GM10266 (cell line): ENCODE results near the gene PMP22.

Experiments used
- DNase-seq: peaks from one replicate; pipeline ENCODE4 v3.0.0; 2012; ENCODE audit errors: extremely low spot score
- TF ChIP-seq, protein P1 (sequence below): IDR thresholded peaks from 2 replicates; pipeline ENCODE4 v1.5.1; 2012; ENCODE audit warnings: mild to moderate bottlenecking, low read depth; ENCODE audit not compliant: control insufficient read depth, insufficient read depth; ENCODE audit errors: missing control alignments

Gene PMP22

DNA sequence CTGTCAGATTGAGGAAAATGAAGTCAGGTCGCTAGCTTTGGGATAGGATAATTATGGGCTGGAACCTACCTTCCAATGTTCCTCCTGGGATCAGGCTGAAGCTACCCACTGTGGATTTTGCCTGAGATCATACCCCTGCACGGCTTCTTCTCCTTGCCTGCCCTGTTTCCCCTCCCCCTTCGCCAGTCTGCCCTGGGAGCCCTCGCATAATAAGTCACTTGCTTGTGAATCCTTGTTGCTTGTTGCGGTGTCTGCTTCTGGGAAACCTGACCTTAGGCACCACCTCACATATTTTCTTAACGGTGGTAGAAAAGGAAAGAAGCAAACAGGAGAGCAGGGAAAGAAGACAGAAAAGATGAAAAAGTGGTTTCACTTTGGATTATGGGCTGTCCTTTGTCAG, 13.3 kb upstream of the PMP22 start:
- DNase-seq: no peak
- TF ChIP-seq, protein P1, sequence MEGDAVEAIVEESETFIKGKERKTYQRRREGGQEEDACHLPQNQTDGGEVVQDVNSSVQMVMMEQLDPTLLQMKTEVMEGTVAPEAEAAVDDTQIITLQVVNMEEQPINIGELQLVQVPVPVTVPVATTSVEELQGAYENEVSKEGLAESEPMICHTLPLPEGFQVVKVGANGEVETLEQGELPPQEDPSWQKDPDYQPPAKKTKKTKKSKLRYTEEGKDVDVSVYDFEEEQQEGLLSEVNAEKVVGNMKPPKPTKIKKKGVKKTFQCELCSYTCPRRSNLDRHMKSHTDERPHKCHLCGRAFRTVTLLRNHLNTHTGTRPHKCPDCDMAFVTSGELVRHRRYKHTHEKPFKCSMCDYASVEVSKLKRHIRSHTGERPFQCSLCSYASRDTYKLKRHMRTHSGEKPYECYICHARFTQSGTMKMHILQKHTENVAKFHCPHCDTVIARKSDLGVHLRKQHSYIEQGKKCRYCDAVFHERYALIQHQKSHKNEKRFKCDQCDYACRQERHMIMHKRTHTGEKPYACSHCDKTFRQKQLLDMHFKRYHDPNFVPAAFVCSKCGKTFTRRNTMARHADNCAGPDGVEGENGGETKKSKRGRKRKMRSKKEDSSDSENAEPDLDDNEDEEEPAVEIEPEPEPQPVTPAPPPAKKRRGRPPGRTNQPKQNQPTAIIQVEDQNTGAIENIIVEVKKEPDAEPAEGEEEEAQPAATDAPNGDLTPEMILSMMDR: no peak

DNA sequence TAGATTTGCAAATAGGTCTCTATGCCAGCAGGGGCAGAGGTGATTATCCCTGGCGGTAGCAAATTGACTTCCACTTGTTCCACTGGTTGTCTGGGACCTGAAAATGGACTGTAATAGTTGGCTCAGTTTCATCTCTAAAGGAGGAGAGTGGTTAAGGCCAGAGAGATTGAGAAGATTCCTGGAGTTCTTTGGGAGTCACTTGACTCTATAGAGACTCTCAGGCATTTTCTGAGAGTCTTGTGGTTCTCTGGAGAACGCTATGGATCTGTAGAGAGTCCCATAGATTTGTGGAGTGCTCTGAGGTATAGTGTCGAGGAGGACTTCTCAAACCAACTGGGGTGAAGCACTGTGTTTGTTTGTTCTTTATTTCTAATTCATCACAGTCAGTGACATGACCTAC, 8.9 kb upstream of the PMP22 start:
- TF ChIP-seq, protein P1: no peak
- no peak for DNase-seq

DNA sequence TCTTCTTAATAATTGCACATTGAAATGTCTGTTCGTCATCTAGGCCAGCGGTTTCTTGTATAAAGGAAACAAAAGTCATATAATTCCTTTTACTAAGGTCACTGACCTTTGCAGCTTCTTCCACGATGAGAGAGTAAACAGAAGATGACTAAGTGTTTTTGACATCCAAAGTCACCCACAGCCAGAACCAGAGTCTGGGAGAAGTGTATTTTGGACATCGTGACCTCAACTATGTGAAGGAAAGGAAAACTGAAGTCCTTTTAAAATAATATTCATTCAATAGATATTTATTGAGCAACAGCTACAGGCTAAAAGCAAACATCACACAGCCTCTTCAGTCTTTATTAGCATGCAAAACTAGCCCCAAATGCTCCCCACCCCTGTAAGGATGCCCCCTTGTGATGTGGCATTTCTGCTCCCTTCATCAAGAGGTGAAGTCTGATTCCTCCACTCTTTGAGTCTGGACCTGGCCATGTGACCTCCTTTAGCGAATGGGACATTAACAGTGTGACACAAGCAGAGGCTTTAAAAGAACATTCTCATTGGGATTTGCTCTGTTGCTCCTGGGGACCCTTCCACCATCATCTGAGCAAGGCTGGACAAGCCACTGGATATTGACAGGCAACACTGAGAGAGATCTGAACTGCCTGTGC, 8.1 kb upstream of the PMP22 start:
- DNase-seq: no peak
- TF ChIP-seq, protein P1: no peak

DNA sequence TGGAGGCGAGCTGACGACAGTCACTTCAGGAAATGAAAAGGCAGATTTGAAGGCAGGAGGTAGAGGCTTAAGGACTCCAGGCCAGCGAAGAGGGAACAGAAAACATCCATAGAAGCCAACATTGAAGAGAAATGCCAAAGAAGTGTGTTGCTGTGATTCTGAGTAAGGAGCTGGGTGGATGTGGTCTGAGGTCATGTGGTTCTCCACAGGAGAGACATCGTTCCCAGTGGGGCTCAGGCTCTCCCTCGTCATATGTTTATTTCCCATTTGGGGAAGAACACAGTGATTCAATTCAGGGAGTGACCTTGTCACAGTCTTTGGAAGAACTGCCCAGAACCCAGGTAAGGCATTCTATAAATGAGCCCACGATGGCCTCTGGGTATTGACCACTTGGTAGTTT, 6.6 kb upstream of the PMP22 start:
- TF ChIP-seq, protein P1: no peak
- DNase-seq: no peak

DNA sequence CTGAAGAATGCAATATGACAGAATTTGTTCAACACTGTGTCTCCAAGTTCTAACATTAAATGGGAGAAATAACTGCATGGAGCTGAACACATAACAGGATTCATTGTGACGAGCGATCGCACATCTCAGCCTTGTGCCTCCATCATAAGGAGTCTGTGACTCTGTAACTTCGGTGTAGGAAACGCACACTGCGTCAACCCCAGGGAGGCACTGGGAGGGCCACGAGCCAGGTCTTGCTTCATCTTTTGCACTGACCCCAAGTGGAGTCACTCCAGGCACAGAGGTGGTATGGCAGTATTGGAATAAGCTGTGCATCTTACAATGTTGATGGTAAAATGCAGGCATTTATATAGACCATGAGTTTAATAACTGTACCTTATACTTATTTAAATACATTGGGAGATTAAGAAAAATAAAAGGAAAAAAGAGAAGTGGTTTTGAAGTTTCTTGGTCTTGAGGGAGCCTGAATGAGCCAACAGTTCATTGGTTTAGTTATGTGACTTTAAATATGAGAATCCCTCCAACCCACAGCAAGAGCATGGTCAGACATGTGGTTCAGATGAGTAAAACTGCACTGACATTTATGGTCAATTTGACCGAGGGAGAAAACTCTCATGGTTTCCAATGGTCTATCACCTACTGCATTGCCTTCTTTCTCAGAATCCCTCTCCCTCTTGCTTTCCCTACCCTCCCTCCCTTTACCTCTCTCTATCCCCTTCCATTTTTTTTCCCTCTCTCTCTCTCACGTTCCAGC, 5.7 kb upstream of the PMP22 start:
- TF ChIP-seq, protein P1: no peak
- DNase-seq: no peak

DNA sequence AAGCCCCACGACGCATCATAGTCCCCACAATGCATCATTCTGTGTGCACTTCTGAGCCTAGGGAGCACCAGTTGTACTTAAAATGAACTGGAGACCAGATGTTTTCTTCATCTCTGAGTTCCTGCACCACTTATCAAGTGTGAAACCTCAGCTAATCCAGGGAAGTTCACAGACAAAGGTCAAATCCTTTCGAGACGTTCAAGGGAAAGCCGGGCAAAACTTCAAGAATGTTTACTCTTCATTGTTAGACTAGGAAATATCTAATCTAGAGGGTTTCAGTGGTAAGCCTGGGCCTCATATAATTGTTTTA, 4.6 kb upstream of the PMP22 start:
- TF ChIP-seq, protein P1: no peak
- no peak for DNase-seq

DNA sequence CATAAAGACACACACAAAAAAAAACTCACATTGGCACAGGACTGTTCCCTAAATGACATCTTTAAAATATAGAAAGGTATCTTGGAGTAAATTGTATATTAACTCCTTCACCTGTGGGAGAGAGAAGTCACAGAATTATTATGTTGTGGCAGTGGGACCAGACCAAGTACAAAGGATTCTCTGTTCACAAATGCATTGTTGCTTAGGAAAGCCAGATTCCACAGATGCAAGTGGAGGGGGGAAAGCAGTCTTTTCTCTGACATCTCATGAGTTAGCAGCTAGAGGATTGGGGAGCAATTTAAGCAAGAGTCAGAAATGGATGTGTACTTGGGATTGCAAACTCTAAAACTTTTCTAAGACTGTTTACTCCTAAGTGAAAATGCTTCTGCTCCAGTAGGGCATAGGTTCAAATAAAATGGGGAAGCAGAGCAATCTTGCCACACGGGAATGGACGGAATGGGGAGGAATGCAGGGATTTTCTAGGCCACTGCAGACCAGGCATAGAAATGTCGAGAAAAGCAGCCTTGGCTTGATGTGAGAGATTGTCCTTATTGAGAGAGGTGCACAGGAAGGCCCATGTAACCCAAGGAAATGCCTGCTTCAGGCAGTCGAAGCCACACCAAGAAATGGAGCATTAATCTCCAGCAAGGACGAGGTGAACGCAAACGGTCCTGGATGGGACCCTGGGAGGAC, 4.1 kb upstream of the PMP22 start:
- TF ChIP-seq, protein P1: no peak
- DNase-seq: no peak
